ENCODE data around the gene INSIG1.

DNA sequence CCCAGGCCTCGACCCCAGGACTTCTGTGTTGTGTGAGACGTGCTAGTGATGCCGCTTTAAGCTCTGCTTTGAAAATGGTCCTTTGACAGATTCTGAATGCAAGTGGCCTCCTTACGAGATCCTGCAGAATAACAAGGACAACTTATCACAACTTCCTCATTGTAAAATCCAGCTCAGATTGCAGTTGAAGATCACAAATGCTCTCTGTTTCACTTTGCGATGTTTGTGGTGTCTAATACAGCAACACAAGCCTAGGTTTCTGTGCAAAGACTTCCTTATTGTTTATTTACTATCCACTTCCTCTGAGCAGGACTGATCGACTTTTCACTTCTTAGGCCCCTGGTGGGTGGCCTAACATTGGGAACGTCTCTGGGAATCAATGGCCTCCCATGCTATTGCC is 31.7 kb upstream of the INSIG1 start:
- TF ChIP-seq, protein P1, sequence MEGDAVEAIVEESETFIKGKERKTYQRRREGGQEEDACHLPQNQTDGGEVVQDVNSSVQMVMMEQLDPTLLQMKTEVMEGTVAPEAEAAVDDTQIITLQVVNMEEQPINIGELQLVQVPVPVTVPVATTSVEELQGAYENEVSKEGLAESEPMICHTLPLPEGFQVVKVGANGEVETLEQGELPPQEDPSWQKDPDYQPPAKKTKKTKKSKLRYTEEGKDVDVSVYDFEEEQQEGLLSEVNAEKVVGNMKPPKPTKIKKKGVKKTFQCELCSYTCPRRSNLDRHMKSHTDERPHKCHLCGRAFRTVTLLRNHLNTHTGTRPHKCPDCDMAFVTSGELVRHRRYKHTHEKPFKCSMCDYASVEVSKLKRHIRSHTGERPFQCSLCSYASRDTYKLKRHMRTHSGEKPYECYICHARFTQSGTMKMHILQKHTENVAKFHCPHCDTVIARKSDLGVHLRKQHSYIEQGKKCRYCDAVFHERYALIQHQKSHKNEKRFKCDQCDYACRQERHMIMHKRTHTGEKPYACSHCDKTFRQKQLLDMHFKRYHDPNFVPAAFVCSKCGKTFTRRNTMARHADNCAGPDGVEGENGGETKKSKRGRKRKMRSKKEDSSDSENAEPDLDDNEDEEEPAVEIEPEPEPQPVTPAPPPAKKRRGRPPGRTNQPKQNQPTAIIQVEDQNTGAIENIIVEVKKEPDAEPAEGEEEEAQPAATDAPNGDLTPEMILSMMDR (IDR thresholded peaks at IDR 0.05): no peak
- TF ChIP-seq POLR2AphosphoS5 (IDR thresholded peaks at IDR 0.05; ENCODE audit: low read depth, low read length) (no peak), SIN3A (IDR thresholded peaks at IDR 0.05; ENCODE audit: borderline replicate concordance, insufficient read depth, low read depth, low read length) (no peak)
